Epidermal melanocyte (primary cell): ENCODE data around the gene CARM1.
"Not testable (repeated sequence)": the region's sequence is repeated elsewhere in the genome, so short reads cannot be mapped to it uniquely, and the experiment has no call there.

Experiments used
- DNase-seq: peaks from one replicate; pipeline ENCODE4 v3.0.0; 2011; ENCODE audit warnings: low spot score; ENCODE audit not compliant: insufficient read length

Gene CARM1

GRCh38 chr19:10872546-10873107 lies 1.3 kb downstream of the CARM1 start:
- no peak for DNase-seq

DNA sequence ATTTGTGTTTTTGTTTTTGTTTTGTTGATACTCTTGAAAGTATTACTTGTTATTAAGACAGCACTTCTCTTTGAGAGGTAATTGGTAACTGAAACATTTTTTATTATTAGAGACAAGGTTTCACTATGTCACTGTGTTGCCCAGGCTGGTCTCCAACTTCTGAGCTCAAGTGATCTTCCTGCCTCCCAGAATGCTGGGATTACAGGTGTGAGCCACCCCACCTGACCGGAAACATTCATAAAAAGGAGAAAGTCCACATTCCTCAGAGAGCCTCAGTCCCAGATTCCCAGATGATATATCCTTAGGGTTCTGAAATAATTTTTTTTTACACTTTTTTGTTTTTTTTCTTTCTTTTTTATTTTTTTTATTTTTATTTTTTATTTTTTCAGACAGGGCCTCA lies 2.7 kb downstream of the CARM1 start:
- no peak for DNase-seq

DNA sequence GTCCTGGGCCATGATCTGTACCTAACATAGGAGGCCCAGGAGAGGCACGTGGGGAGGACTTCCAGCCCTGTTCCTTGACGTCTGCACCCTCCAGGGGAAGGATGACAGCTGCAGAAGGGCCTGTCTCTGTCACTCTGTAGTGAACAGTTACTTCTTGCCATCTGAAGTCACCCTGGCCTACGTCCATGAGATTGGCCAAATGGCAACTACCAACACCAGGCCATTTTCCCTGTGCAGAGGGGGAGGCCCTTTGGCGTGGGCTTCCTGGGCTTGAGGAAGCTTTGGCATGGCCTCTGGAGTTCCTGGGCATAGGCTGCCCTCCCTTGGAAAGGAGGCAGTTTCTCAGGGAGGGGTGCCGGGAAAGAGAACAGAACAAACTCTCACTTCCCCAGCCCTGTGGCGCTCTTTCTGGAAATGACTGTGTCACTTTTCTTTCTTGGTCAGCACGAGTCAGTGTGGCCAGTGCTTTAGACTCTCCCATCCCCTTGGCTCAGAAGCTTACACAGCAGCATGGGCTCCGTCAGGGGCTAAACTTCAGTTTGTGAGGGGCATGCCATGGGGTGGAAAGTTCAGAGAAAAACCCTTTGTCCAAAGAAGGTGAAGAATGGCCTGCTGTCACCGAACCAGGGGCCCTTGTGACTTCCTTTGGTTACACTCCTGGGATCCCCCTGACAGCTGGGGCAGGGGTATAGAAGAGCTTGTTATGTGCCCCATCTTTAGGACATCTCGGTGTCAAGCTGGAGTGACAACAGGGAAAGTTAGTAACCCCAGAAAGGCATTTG lies 5.3 kb downstream of the CARM1 start:
- no peak for DNase-seq

DNA sequence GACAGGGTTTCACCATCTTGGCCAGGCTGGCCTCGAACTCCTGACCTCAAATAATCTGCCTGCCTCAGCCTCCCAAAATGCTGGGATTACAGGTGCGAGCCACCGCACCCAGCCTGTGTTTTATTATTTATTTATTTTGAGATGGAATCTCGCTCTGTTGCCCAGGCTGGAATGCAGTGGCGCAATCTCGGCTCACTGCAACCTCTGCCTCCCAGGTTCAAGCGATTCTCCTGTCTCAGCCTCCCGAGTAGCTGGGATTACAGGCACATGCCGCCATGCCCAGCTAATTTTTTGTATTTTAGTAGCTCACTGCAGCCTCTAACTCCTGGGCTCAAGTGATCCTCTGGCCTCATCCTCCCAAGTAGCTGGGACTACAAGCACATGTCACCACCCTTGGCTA lies 6.3 kb downstream of the CARM1 start:
- not testable (repeated sequence) for DNase-seq

GRCh38 chr19:10878253-10878652 lies 6.9 kb downstream of the CARM1 start:
- DNase-seq = no peak

- no peak for DNase-seq
These were observed 10.2 kb downstream of the CARM1 start for GRCh38 chr19:10881403-10882107.

DNA sequence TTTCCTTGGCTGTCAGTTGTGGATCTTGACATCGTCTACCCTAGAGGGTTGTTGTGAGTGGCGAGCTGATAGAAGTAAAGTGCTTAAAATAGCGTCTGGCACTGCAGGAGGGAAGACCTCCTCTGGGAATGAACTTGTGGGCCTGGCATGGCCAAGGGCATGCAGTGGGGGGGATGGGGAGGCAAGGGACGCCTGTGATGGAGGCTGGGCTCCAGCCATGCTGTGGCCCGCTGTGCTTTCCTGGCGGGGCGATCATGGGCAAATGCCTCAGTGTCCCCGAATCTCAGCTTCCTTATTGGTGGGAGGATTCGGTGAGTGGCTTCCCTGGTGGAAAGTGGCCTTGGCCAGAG lies 10.7 kb downstream of the CARM1 start:
- no peak for DNase-seq

DNA sequence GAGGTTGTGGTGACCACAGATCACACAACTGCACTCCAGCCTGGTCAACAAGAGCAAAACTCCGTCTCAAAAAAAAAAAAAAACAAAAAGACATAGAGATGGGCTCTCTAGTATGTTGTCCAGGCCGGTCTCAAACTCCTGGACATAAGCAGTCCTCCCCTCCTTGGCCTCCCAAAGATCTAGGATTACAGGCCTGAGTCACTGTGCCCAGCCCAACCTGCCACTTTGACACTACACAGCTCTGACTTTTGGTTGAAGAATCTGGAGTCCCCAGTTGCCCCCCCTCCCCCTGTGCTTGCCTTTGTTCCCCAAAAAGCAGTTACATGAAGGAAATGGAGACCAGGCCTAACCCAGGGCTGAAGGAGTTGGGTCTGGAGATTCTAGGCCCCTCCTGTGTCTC lies 12.9 kb downstream of the CARM1 start:
- DNase-seq = no peak

DNA sequence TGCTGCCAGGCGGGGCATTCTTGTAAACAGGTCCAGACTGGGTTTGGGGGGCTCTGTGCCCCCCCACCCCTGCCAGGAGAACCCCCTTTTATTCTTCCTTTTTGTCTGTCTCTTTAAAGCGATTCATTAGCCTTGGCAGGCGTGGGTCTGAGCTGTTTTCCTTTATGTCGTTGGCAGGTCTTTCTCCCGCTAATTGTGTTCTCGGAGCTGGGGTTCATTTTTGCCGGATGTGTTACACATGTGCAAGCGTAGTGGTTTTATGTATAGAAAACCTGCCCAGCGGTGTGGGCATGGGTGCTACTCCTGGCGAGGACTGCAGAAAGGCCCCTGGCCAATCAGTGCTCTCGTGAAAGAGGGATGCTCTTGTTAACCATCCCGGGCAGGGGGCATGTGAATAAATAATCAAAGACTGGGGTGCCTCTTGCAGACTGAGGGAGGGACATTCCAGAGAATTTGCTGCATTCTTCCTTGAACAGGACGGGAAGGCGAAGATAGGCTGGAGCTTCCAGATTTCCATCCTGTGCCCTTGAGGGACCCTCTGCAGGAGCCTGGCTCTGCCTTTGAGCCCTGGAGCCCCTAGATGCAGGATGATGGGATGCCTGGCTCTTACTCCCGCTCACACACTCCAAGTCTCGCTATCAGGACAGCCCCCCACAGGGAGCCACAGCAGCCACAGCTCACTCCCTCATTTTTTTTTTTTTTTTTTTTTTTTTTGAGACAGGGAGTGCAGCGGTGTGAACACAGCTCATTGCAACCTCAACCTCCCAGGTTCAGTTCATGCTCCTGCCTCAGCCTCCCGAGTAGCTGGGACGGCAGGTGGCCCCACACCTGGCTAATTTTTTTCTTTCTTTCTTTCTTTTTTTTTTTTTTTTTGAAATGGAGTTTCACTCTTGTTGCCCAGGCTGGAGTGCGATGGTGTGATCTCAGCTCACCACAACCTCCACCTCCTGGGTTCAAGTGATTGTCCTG lies 14.1 kb downstream of the CARM1 start:
- no peak for DNase-seq

DNA sequence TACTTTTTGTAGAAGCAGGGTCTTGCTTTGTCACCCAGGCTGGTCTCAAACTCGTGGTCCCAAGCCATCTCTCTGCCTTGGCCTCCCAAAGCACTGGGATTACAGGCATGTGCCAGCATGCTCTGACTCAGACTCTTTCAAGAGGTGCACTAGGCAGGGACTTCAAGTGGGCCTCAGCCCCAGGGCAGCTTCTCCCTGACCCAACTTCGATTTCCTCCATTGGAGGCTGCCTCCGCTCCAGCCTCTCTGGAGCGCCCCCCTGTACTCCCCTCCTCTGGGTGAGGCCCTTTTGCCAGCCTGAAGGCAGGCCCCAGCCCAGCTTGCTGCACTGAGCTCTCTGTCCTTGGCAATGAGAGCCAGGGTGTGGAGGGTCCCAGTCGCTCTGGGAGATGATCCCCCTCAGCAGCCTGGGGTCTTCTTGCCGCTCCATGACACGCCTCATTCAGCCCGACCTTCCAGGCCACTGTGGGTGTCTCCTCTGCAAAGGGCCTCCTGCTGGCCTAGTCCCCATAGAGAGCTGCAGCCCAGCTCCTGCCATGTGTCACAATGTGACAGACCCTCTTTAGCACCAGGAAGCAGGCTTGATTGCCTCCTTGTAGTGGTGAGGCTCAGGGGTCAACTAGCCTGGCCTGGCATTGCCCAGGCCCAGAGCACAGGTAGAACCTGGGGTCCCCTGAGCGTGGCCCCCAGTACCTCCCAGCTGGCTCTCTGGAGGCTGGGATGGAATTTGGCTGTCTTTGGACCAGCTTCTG lies 16.4 kb downstream of the CARM1 start:
- no peak for DNase-seq

DNA sequence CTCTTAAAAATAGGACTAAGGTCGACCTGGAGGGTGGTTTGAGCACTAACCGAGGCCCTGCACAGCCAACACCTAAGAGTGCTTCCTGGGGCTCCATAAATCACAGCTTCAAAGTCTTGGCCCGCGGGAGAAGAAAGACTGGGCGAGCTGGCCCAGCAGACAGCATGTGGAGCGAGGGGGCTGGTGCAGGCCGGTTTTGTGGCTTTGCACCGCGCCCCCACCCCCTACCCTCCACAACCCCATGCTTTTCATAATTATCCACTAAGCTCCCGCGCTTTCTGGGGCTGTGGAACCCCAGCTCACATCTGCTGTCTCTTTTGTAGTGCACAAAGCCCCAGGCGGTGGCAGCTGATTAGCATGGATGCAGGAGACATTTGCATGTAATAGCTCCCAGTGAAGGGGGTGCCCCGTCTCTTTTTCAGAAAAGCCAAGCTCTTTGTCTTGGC lies 17.1 kb downstream of the CARM1 start:
- no peak for DNase-seq

GRCh38 chr19:10889880-10890279 lies 18.5 kb downstream of the CARM1 start:
- DNase-seq = no peak

DNA sequence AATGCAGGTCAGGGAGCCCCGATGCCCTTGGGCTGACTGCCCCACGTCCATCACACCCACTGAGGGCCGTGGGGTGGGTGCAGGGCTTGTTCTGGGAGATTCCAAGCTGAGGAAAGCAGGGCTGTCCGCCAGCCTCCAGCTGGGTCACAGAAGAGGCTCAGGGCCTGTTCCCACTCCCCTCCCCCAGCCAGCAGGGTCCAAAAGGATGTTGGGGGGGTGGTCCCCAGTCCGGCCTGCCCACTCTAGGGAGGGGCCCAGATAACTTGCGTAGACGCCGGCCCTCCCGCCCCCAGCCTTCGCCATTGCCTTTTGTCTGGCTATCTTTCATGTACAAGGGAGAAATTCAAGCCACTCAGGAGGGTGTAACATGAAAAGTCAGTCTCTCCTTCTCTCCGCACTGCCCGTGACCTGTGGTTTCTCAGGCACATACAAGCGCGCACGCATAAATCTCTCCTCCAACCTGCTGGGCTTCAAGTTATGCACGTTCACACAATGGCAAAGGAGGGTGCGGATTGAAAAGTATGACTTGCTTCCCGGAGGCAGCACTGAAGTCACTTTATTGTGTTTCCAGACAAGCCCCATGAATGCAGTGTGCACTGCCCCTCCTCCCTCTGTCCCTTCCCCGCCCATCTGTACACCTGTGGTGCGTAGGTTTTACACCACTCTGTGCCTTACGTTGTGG lies 20.2 kb downstream of the CARM1 start:
- DNase-seq = no peak

DNA sequence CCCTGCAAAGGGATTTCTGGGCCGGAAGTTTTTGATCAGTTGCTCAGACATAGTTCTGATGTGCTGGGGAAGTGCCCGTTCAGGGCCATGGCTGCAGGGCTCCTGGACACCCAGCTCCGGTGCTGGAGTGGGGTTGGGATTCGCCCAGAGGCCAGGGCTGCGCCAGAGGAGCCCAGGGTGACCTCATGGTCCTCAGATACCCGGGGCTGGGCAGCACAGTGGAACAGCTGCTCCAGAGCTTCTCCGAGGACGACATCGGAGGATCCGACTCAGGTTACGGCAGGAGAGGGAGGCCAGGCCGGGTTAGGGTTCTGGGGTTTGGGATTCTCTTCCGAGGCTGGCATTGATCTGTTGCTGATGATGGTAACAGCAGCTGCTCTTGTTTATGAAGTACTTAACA lies 20.9 kb downstream of the CARM1 start:
- DNase-seq = no peak

DNA sequence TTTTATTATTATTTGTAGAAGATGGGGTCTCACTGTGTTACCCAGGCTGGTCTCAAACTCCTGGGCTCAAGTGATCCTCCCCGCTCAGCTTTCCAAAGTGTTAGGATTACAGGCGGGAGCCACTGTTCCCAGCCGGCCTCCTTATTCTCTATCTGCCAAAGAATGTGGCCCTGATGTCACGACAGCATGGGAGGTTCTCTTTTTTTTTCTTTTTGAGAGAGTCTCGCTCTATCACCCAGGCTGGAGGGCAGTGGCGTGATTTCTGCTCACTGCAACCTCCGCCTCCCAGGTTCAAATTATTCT lies 23.5 kb downstream of the CARM1 start:
- DNase-seq = no peak

GRCh38 chr19:10895363-10895762 lies 24.0 kb downstream of the CARM1 start:
- DNase-seq = no peak

- no peak for DNase-seq
These were observed 24.6 kb downstream of the CARM1 start for GRCh38 chr19:10895920-10896319.

DNA sequence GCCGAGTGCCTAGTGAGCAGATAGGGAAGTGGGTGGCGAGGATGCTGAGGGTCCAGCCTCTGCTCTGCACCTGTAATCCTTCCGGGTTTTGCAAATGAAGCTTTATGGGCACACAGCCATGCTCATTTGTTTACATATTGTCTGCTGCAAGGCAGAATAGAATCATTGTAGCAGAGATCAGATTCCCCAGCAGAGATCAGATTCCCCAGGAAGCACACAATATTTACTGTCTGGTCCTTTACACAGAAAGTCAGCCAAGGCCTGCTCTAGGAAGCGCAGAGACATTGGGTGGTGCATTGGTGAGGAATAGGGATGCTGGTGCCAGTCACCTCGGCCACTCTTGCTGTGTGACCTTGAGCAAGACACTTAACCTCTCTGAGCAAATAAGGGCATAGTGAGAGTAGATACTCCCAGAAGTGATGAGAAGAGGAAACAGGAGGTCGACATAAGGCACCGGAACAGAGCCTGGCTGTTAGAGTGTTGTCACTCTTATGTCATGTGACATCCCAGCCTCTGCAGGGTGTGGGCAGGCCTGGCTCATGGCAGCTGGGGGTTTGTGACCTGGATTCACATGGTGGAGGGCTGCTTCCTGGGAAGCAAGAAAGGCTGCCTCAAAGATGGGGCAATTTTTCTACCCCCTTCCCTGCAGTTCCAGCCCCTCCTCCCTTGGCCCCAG lies 25.6 kb downstream of the CARM1 start:
- no peak for DNase-seq

DNA sequence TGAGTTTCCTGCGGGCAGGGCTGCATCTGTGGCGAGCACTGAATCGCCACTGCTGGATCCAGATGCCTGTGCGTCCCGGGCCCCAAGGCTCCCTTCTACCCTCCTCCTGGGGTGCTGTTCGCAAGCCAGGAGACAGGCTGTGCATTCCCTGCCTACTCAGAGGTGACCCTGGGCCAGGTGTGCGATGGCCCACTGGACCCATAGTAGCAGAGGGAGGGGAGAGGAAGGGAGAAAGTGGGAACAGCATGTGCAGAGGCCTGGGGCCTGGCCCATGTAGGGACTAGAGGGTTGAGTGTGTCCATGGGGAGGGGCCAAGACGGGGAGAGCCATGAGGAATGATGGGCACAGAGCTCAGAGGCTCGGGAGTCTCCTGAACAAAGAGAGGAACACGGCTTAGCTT lies 27.3 kb downstream of the CARM1 start:
- DNase-seq = no peak

- DNase-seq = no peak
These were observed 27.8 kb downstream of the CARM1 start for GRCh38 chr19:10899151-10899653.
